Activated naive CD4-positive, alpha-beta T cell treated with anti-CD3 and anti-CD28 coated beads for 36 hours (primary cell): ENCODE results near the gene FUS. TPM values are rescaled to one million over a fixed set of nuclear protein-coding genes. Genes with fewer than 3 reads are reported as not detected.

ENCODE experiments used
- CTCF ChIA-PET: fragments of 350-600 bp; sonication (Branson Sonifier 250); formaldehyde crosslinking; loops from one replicate; lab custom pipeline; 2021; ENCODE audit warnings: antibody characterized with exemption; lab: Charles Lee
- DNase-seq: peaks from one replicate; pipeline ENCODE4 v3.0.0-alpha.2; 2020
- H3K27ac Mint-ChIP-seq: one replicate; pipeline ENCODE4 v1.8.0; 2021; ENCODE audit warnings: mild to moderate bottlenecking, mixed read lengths
- H3K27me3 Mint-ChIP-seq: one replicate; pipeline ENCODE4 v1.8.0; 2021; ENCODE audit warnings: low read depth, mixed read lengths
- H3K36me3 Mint-ChIP-seq: one replicate; pipeline ENCODE4 v1.8.0; 2021; ENCODE audit warnings: low read depth, mixed read lengths
- H3K4me1 Mint-ChIP-seq: one replicate; pipeline ENCODE4 v1.8.0; 2021; ENCODE audit warnings: low read depth, mixed read lengths
- H3K4me3 Mint-ChIP-seq: one replicate; pipeline ENCODE4 v1.8.0; 2021; ENCODE audit warnings: mild to moderate bottlenecking, moderate library complexity, mixed read lengths
- H3K9me3 Mint-ChIP-seq: one replicate; pipeline ENCODE4 v1.8.0; 2021; ENCODE audit warnings: mixed read lengths
- intact Hi-C: fragments of 100-400 bp; cut with micrococcal nuclease; formaldehyde crosslinking; loops from one replicate; pipeline ENCODE4 v1.15.1; 2023
- total RNA-seq, 2 experiments: library from RNA; stranded (reverse); gene quantifications; one replicate each; pipeline ENCODE4 v1.2.3, GENCODE V29; 2021

Gene FUS
- total RNA-seq, 2 experiments from 2014 or later = 424 to 435 TPM

DNA sequence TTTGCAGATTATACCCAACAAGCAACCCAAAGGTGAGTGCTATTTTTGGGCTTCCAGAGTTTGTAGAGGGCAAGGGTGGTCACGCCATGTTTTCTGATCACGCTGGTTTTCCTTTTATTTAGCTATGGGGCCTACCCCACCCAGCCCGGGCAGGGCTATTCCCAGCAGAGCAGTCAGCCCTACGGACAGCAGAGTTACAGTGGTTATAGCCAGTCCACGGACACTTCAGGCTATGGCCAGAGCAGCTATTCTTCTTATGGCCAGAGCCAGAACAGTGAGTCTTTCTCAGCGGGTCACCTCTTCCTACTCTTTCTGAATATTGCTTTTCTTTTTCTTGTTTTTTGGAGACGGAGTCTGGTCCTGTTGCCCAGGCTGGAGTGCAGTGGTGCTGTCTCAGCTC, 2.5 kb downstream of the FUS start:
- Mint-ChIP-seq H3K9me3 (peaks cover 2% of the 10 kb centered on the region), H3K27me3 (no peaks in the 10 kb centered on the region), H3K27ac (peak overlapping the region; percentile 100), H3K4me1 (peaks cover 65% of the 10 kb centered on the region), H3K36me3 (peaks cover 67% of the 10 kb centered on the region), H3K4me3 (peak overlapping the region; percentile 99)
- intact Hi-C loops = no loop called here
- DNase-seq = no peak
- CTCF ChIA-PET = interaction anchor here (0.8 to 0.9 kb wide), 2 partner anchors 40 to 197 kb away, joined by 3 read pairs; no protein-coding TSS in a partner anchor

DNA sequence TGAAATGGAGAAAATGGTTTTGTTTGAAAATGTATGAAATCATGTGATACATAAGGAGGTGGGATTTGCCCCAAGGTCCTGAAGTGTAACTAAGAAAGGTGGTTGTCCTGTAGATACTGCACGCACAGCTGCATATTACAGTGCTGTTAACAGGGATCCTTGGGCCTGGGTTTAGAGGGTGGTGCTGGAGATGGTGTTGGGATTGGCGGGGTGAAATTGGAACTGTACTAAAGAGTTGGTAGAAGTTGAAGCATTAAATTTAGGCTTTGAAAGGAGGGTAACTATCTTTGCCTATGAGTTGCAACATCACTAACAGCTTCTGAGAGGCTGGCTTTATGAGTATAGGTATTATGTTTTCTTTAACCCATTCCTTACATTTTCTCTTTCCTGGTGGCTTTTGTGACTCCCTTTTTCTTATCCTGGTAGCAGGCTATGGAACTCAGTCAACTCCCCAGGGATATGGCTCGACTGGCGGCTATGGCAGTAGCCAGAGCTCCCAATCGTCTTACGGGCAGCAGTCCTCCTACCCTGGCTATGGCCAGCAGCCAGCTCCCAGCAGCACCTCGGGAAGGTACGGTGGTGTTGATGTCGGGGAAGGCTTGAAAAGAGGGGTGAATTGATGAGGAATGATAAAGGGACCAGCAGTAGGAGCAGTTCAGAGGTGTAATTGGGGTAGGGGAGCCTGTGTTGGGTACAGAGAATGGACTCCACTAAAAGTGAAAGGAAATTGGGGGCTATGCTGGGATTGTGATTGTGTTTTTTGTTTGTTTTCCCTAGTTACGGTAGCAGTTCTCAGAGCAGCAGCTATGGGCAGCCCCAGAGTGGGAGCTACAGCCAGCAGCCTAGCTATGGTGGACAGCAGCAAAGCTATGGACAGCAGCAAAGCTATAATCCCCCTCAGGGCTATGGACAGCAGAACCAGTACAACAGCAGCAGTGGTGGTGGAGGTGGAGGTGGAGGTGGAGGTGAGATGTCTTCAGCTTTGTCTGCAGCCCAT, 3.8 kb downstream of the FUS start:
- Mint-ChIP-seq H3K27me3 (no peaks in the 10 kb centered on the region), H3K4me3 (peak overlapping the region; percentile 56), H3K4me1 (peaks cover 66% of the 10 kb centered on the region), H3K27ac (peak overlapping the region; percentile 67), H3K9me3 (no peaks in the 10 kb centered on the region), H3K36me3 (peaks cover 80% of the 10 kb centered on the region)
- intact Hi-C loops = no loop called here
- DNase-seq = no peak
- CTCF ChIA-PET = interaction anchor here (0.5 to 0.8 kb wide), 2 partner anchors 17 to 24 kb away, joined by 4 read pairs; no protein-coding TSS in a partner anchor

DNA sequence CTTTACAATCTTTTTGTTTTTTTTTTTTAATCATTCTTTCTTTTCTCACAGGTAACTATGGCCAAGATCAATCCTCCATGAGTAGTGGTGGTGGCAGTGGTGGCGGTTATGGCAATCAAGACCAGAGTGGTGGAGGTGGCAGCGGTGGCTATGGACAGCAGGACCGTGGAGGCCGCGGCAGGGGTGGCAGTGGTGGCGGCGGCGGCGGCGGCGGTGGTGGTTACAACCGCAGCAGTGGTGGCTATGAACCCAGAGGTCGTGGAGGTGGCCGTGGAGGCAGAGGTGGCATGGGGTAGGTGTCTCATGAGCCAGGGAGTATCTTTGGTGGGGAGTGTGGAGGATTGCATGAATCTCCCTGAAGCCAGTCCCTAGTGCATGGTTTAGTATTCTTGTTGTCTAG, 4.9 kb downstream of the FUS start:
- CTCF ChIA-PET = no interaction called here

DNA sequence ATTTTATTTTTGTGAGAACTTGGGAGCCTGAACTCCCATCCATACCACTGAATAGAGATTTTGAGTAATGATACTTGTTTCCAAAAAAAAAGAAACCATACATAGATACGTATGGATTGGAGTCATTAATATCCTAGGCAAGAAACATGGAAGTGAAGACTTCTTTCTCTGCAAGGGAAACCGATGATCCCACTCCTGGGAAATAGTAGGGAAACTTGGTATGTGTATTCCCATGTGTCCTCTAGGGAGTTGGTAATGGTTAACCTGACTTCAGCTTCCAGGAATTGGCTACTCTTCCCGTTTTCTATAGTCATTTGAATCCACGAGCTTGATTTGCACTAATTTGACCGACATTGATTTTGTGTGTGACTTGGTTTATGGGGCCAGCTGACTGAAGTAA, 5.4 kb downstream of the FUS start:
- DNase-seq = no peak
- Mint-ChIP-seq H3K27me3 (no peaks in the 10 kb centered on the region), H3K27ac (peak overlapping the region; percentile 80), H3K4me3 (peak overlapping the region; percentile 35), H3K36me3 (peaks cover 94% of the 10 kb centered on the region), H3K9me3 (no peaks in the 10 kb centered on the region), H3K4me1 (peaks cover 77% of the 10 kb centered on the region)
- CTCF ChIA-PET = no interaction called here
- intact Hi-C loops = no loop called here

More for the DNA sequence above, 4.9 kb downstream of the FUS start:
- Mint-ChIP-seq H3K27ac (peak overlapping the region; percentile 31), H3K4me3 (peak overlapping the region; percentile 23), H3K9me3 (no peaks in the 10 kb centered on the region), H3K36me3 (peaks cover 92% of the 10 kb centered on the region), H3K27me3 (no peaks in the 10 kb centered on the region), H3K4me1 (peaks cover 72% of the 10 kb centered on the region)
- DNase-seq = no peak
- intact Hi-C loops = no loop called here

DNA sequence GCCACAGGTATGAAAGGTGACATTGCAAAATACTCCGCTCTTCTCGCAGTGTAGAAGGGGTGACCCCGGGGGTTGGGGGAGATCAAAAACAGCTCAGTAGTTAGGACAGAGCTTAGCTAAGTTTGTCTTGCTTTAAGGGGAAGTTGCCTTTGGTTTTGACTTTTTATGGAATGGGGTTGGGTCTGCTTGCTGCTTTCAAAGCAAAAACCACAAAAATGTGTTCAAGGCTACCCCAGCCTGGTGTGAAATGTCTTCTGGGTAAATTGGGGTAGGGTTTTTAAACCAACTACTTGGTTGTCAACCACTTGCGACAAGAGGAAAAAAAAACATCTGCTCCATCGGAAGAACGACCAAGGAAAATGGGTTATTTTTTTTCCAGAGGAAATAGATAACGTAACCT, 6.2 kb downstream of the FUS start:
- no peaks in the 10 kb centered on the region for H3K27me3 Mint-ChIP-seq
- intact Hi-C loops = no loop called here
- H3K4me3 Mint-ChIP-seq = no peak overlapping the region
- no peaks in the 10 kb centered on the region for H3K9me3 Mint-ChIP-seq
- H3K27ac Mint-ChIP-seq = peak overlapping the region; percentile 80
- H3K36me3 Mint-ChIP-seq = peaks cover 95% of the 10 kb centered on the region
- CTCF ChIA-PET = no interaction called here
- peaks cover 83% of the 10 kb centered on the region for H3K4me1 Mint-ChIP-seq
- DNase-seq = no peak

DNA sequence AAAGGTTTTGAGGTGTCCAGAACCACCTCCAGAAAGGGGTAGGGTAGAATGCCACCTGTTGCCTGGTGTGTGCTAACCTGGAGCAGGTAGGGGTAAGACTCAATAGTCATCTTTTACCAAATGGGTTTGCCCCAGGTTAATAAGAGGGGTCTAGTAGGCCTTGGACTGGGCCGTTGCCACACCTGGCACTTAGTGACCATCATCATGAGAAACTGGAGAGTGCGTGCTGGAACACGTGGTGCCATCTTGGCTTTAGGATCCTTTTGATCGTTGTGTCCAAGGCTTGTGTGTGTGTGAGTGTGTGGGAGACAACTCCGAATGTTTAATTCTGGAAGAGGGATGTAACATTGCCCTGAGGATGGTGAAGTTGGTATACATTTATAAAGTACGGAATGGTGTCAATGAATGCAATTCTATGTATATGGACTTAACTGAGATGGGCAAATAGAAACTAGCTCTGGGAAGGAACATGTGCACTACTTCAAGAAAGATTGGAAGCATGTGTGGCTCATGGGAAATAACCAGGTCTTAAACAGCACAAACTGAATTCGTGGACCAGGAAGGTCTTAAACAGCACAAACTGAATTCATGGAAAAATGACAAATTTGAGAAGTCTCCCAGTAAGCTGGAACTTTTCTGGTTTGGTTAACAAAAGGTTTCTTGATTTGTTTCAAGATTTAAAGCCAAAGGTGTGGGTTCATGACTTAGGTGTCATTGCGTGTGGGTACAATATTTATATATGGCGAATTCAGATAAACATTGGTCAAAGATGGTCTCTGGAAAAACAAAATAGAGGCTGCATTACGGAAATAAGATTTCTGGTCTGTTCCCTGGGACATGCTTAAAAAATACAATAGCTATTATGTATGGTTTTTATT, 7.2 kb downstream of the FUS start:
- CTCF ChIA-PET = interaction anchor here (1.4 kb wide), 1 partner anchor 195 kb away, joined by 3 read pairs; no protein-coding TSS in a partner anchor
- H3K27ac Mint-ChIP-seq = peak overlapping the region; percentile 67
- no peak for DNase-seq
- H3K27me3 Mint-ChIP-seq = no peaks in the 10 kb centered on the region
- peaks cover 93% of the 10 kb centered on the region for H3K36me3 Mint-ChIP-seq
- intact Hi-C loops = no loop called here
- no peaks in the 10 kb centered on the region for H3K9me3 Mint-ChIP-seq
- H3K4me3 Mint-ChIP-seq = no peak overlapping the region
- H3K4me1 Mint-ChIP-seq = peaks cover 88% of the 10 kb centered on the region

DNA sequence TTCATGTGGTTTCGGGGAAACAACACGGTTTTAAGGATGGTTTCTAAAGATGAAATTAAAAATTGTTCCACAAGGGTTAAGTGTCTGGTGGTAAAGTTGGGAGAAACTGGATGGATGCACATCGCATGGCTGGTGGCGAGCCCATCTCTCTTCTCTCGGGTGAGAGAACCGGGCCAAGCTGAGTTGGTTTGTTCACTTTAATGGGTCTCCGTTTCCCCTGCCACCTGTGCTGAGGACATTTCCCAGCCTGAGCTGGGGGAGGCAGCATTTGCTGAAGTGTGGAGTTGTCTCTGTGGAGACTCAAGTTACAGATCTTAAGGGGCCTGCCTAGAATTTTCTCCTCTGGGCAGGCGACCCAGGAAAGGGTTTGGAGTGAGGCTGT, 7.9 kb downstream of the FUS start:
- CTCF ChIA-PET = interaction anchor here (1.4 kb wide), 1 partner anchor 194 kb away, joined by 3 read pairs; no protein-coding TSS in a partner anchor
- Mint-ChIP-seq H3K4me1 (peaks cover 84% of the 10 kb centered on the region), H3K27ac (peak overlapping the region; percentile 24), H3K9me3 (no peaks in the 10 kb centered on the region), H3K36me3 (peaks cover 90% of the 10 kb centered on the region), H3K4me3 (no peak overlapping the region), H3K27me3 (no peaks in the 10 kb centered on the region)
- no peak for DNase-seq
- intact Hi-C loops = no loop called here

DNA sequence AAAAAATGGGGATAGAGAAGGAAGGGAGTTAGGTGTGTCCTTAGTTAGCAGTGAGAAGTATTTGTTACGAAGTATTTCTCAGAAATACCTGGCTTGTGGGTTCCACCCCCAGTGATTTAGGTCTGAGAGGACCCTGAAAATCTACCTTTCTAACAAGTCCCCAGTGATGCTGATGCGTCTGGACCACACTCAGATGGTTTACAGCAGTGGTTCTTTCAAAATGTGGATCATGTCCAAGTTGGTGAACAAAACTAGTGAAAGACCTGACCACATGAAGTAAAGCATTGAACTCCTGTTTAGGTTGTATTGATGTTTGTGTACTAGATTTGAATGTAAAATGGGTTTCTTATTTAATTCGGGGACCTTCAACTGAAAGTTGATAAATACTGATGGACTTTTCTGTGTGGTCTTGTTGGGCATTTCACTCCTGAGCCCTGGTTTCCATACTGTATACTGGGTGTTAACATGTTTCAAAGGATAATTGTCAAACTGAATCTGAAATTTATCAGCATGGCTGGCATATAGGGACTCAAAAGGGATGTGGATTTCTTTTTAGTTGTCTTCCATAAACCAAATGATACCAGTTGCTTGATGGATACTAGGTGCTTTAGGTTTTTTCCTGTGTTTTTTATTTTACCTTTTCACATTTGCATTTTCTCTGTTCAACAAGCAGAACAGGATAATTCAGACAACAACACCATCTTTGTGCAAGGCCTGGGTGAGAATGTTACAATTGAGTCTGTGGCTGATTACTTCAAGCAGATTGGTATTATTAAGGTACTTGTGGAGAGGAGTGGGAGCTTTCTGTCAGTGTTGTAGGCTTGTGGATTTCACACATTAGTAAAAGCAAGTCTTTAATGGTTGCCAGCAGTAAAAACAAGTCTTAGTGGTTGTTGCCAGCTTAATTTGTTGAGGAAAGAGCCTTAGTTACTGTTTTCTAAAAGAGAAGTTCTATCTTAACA, 8.8 kb downstream of the FUS start:
- Mint-ChIP-seq H3K4me3 (no peak overlapping the region), H3K27me3 (no peaks in the 10 kb centered on the region), H3K36me3 (peaks cover 88% of the 10 kb centered on the region), H3K27ac (peak overlapping the region; percentile 56), H3K4me1 (peaks cover 79% of the 10 kb centered on the region), H3K9me3 (no peaks in the 10 kb centered on the region)
- intact Hi-C loops = no loop called here
- CTCF ChIA-PET = interaction anchor here (0.5 kb wide), 1 partner anchor 266 kb away, joined by 3 read pairs; no protein-coding TSS in a partner anchor
- DNase-seq = no peak

DNA sequence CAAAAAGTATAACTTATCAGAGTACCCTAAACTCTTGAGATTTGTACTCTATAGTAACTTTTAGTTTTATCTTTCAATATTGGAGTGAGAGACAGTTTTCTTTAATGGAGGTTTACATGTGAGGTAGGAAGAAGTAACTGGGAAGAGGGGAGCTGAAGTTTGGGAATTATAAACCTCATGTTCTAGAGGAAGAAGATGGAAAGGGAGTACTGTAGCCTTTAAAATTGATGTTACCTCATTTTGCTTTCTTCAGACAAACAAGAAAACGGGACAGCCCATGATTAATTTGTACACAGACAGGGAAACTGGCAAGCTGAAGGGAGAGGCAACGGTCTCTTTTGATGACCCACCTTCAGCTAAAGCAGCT, 9.5 kb downstream of the FUS start:
- CTCF ChIA-PET = no interaction called here
- no peak for DNase-seq
- Mint-ChIP-seq H3K36me3 (peaks cover 91% of the 10 kb centered on the region), H3K27me3 (no peaks in the 10 kb centered on the region), H3K27ac (peak overlapping the region; percentile 56), H3K9me3 (no peaks in the 10 kb centered on the region), H3K4me1 (peaks cover 74% of the 10 kb centered on the region), H3K4me3 (no peak overlapping the region)
- intact Hi-C loops = no loop called here

DNA sequence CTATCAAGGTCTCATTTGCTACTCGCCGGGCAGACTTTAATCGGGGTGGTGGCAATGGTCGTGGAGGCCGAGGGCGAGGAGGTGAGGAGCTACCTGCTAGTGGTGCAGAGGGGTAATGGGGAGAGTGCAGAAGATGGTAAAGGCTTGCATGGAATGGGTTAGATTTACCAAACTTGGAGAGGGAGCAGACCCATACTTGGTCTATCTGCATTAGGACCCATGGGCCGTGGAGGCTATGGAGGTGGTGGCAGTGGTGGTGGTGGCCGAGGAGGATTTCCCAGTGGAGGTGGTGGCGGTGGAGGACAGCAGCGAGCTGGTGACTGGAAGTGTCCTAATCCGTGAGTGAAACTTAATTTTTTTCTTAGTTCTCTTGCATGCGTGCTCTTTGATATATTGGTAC, 10.1 kb downstream of the FUS start:
- H3K9me3 Mint-ChIP-seq = no peaks in the 10 kb centered on the region
- H3K4me3 Mint-ChIP-seq = no peak overlapping the region
- peak overlapping the region; percentile 51 for H3K27ac Mint-ChIP-seq
- peaks cover 69% of the 10 kb centered on the region for H3K4me1 Mint-ChIP-seq
- H3K27me3 Mint-ChIP-seq = no peaks in the 10 kb centered on the region
- intact Hi-C loops = no loop called here
- peaks cover 90% of the 10 kb centered on the region for H3K36me3 Mint-ChIP-seq
- no peak for DNase-seq
- CTCF ChIA-PET = no interaction called here

DNA sequence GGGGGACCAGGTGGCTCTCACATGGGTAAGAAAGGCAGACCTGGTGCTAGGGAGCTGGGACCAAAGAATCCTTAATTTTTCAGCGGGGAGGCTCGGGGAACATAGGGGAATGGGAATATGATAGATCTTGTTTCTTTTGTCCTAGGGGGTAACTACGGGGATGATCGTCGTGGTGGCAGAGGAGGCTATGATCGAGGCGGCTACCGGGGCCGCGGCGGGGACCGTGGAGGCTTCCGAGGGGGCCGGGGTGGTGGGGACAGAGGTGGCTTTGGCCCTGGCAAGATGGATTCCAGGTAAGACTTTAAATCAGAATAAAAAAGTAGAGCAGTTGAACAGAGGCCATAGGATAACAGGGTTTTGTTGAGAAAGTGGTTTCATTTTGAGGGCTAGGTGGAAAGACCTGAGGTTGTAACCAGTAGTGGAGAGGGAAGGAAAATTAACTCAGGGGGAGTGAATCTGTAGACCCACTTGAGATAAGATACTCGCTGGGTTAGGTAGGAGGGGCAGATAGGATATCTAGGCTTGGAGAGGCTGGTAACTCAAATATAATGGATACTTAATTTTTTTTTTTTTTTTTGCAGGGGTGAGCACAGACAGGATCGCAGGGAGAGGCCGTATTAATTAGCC, 11.0 kb downstream of the FUS start:
- DNase-seq = no peak
- no peaks in the 10 kb centered on the region for H3K27me3 Mint-ChIP-seq
- intact Hi-C loops = no loop called here
- CTCF ChIA-PET = no interaction called here
- peaks cover 60% of the 10 kb centered on the region for H3K4me1 Mint-ChIP-seq
- no peaks in the 10 kb centered on the region for H3K9me3 Mint-ChIP-seq
- peaks cover 88% of the 10 kb centered on the region for H3K36me3 Mint-ChIP-seq
- no peak overlapping the region for H3K4me3 Mint-ChIP-seq
- H3K27ac Mint-ChIP-seq = peak overlapping the region; percentile 42
